ENCODE results near the gene CEBPZOS.
"Not testable (repeated sequence)": the region's sequence is repeated elsewhere in the genome, so short reads cannot be mapped to it uniquely, and the experiment has no call there.

CEBPZOS gene

DNA sequence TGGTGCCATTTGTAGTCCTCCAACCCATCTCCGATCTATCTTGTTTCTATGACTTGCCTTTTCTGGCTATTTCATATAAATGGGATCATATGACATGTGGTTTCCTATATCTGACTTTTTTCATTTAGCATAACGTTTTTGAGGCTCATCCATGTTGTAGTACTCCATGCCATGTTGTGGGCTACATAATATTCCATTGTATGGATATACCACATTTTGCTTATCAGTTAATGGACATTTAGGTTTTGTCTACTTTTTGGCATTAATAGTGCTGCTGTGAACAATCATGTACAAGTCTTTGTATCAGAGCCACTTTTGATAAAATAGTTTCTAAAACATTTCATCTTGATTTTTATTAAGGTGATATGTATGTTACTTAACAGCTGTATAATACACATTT, 7.4 kb downstream of the CEBPZOS start:
- in situ Hi-C loops (cut with HindIII; ENCODE audit: low sequenced_read_pairs): no loop called here
- DNase-seq (ENCODE audit: low read depth): no peak
- TF ChIP-seq, protein P1, sequence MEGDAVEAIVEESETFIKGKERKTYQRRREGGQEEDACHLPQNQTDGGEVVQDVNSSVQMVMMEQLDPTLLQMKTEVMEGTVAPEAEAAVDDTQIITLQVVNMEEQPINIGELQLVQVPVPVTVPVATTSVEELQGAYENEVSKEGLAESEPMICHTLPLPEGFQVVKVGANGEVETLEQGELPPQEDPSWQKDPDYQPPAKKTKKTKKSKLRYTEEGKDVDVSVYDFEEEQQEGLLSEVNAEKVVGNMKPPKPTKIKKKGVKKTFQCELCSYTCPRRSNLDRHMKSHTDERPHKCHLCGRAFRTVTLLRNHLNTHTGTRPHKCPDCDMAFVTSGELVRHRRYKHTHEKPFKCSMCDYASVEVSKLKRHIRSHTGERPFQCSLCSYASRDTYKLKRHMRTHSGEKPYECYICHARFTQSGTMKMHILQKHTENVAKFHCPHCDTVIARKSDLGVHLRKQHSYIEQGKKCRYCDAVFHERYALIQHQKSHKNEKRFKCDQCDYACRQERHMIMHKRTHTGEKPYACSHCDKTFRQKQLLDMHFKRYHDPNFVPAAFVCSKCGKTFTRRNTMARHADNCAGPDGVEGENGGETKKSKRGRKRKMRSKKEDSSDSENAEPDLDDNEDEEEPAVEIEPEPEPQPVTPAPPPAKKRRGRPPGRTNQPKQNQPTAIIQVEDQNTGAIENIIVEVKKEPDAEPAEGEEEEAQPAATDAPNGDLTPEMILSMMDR (IDR thresholded peaks at IDR 0.05; ENCODE audit: low read depth, low read length, missing control alignments): no peak
- no peak overlapping the region for H3K4me3 ChIP-seq (ENCODE audit: low read depth, low read length)

GRCh38 chr2:37205071-37205661, 8.9 kb downstream of the CEBPZOS start:
- H3K4me3 ChIP-seq (ENCODE audit: low read depth, low read length); in situ Hi-C loops (cut with HindIII; ENCODE audit: low sequenced_read_pairs); DNase-seq (ENCODE audit: low read depth): not testable (repeated sequence)

- in situ Hi-C loops (cut with HindIII; ENCODE audit: low sequenced_read_pairs): no loop called here
- no peak for DNase-seq (ENCODE audit: low read depth)
- no peak overlapping the region for H3K4me3 ChIP-seq (ENCODE audit: low read depth, low read length)
- TF ChIP-seq, protein P1 (IDR thresholded peaks at IDR 0.05; ENCODE audit: low read depth, low read length, missing control alignments): no peak
Observed at GRCh38 chr2:37205689-37206341, 9.5 kb downstream of the CEBPZOS start.

GRCh38 chr2:37206760-37207159, 10.5 kb downstream of the CEBPZOS start:
- H3K4me3 ChIP-seq (ENCODE audit: low read depth, low read length); DNase-seq (ENCODE audit: low read depth); in situ Hi-C loops (cut with HindIII; ENCODE audit: low sequenced_read_pairs): not testable (repeated sequence)

GRCh38 chr2:37211212-37211611, 14.9 kb downstream of the CEBPZOS start:
- no peak for DNase-seq (ENCODE audit: low read depth)
- H3K4me3 ChIP-seq (ENCODE audit: low read depth, low read length): no peak overlapping the region
- in situ Hi-C loops (cut with HindIII; ENCODE audit: low sequenced_read_pairs): no loop called here
- TF ChIP-seq, protein P1 (IDR thresholded peaks at IDR 0.05; ENCODE audit: low read depth, low read length, missing control alignments): no peak

GRCh38 chr2:37211939-37212338, 15.6 kb downstream of the CEBPZOS start:
- TF ChIP-seq, protein P1 (IDR thresholded peaks at IDR 0.05; ENCODE audit: low read depth, low read length, missing control alignments): no peak
- no peak overlapping the region for H3K4me3 ChIP-seq (ENCODE audit: low read depth, low read length)
- DNase-seq (ENCODE audit: low read depth): no peak
- in situ Hi-C loops (cut with HindIII; ENCODE audit: low sequenced_read_pairs): no loop called here

- no peak overlapping the region for H3K4me3 ChIP-seq (ENCODE audit: low read depth, low read length)
- TF ChIP-seq, protein P1 (IDR thresholded peaks at IDR 0.05; ENCODE audit: low read depth, low read length, missing control alignments): no peak
- in situ Hi-C loops (cut with HindIII; ENCODE audit: low sequenced_read_pairs): no loop called here
- DNase-seq (ENCODE audit: low read depth): no peak
Observed at GRCh38 chr2:37215250-37215649, 19.0 kb downstream of the CEBPZOS start.
